Frontal cortex (tissue), 4 donors: ENCODE measurements around the gene LST1. TPM values are rescaled to one million over a fixed set of nuclear protein-coding genes. Genes with fewer than 3 reads are reported as not detected.

Source experiments
- DNase-seq, 2 donors: peaks; one replicate each; pipeline ENCODE4 v3.0.0; 2012; ENCODE audit warnings: low spot score in 2 of 2
- FAIRE-seq: peaks from 2 replicates; lab custom pipeline; 2012; peaks lifted over from hg19 to GRCh38; lab: Jason Lieb, UNC
- total RNA-seq: library from RNA; depleted of rRNA; stranded (reverse); fragments of >200 nt; gene quantifications from one replicate; pipeline ENCODE4 v1.2.3, GENCODE V29; 2014
- donor health status: control.
- donor health status: control.
- donor health status: control.

The LST1 gene
- total RNA-seq, 1 donor from 2014 or later, result 1.2 TPM

- FAIRE-seq, result no peak
- DNase-seq, result no peak
Observed at GRCh38 chr6:31559606-31559957, 26.5 kb upstream of the LST1 start.

- DNase-seq (no peak), FAIRE-seq (no peak)
Observed at GRCh38 chr6:31559958-31560696, 25.9 kb upstream of the LST1 start.

- FAIRE-seq, result no peak
Observed at GRCh38 chr6:31560697-31561058, 25.4 kb upstream of the LST1 start.

GRCh38 chr6:31567531-31568370, 18.3 kb upstream of the LST1 start:
- no peak for FAIRE-seq

More at GRCh38 chr6:31560697-31561058, 25.4 kb upstream of the LST1 start:
- no peak for DNase-seq

GRCh38 chr6:31568537-31568961, 17.5 kb upstream of the LST1 start:
- FAIRE-seq, result no peak
- no peak for DNase-seq

More at GRCh38 chr6:31567531-31568370, 18.3 kb upstream of the LST1 start:
- DNase-seq, result no peak

- no peak for FAIRE-seq
Observed at GRCh38 chr6:31569861-31570536, 16.1 kb upstream of the LST1 start.

GRCh38 chr6:31572041-31572911, 13.8 kb upstream of the LST1 start, which contains the start of gene LTA:
LTA (plus strand) TSS chr6:31572289; CDS start chr6:31572743, 454 bp downstream.
- DNase-seq, result no peak
- FAIRE-seq, result no peak

More at GRCh38 chr6:31569861-31570536, 16.1 kb upstream of the LST1 start:
- no peak for DNase-seq

GRCh38 chr6:31573239-31574105, 12.6 kb upstream of the LST1 start:
- no peak for FAIRE-seq
- DNase-seq, result no peak

- no peak for DNase-seq
- no peak for FAIRE-seq
Observed at GRCh38 chr6:31574106-31575061, 11.7 kb upstream of the LST1 start.

GRCh38 chr6:31575335-31575901, 10.7 kb upstream of the LST1 start, which contains the start of gene TNF:
TNF (plus strand) TSS chr6:31575565; CDS start chr6:31575742, 177 bp downstream.
- no peak for DNase-seq
- no peak for FAIRE-seq

- FAIRE-seq (no peak), DNase-seq (no peak)
Observed at GRCh38 chr6:31575952-31576685, 10.0 kb upstream of the LST1 start.

- DNase-seq (no peak), FAIRE-seq (no peak)
Observed at GRCh38 chr6:31576897-31577578, 9.0 kb upstream of the LST1 start.

- FAIRE-seq (no peak), DNase-seq (no peak)
Observed at GRCh38 chr6:31577579-31577966, 8.5 kb upstream of the LST1 start.

GRCh38 chr6:31578184-31579118, 7.6 kb upstream of the LST1 start:
- no peak for DNase-seq
- FAIRE-seq, result no peak

- FAIRE-seq, result no peak
- DNase-seq, result no peak
Observed at GRCh38 chr6:31579119-31579505, 7.0 kb upstream of the LST1 start.
